Measurements from ENCODE around the gene ANKFN1.

GRCh38 chr17:56392321-56392720 is 239.0 kb downstream of the ANKFN1 start:
- TF ChIP-seq CTCF (IDR thresholded peaks at IDR 0.05; ENCODE audit: insufficient read depth, low read length, poor library complexity, severe bottlenecking) (no peak), EZH2phosphoT487 (conservative IDR thresholded peaks at IDR 0.05; ENCODE audit: low read length) (no peak)

All from SU-DHL-6 (cell line).